Measurements from ENCODE around the gene DGCR8.

The DGCR8 gene

DNA sequence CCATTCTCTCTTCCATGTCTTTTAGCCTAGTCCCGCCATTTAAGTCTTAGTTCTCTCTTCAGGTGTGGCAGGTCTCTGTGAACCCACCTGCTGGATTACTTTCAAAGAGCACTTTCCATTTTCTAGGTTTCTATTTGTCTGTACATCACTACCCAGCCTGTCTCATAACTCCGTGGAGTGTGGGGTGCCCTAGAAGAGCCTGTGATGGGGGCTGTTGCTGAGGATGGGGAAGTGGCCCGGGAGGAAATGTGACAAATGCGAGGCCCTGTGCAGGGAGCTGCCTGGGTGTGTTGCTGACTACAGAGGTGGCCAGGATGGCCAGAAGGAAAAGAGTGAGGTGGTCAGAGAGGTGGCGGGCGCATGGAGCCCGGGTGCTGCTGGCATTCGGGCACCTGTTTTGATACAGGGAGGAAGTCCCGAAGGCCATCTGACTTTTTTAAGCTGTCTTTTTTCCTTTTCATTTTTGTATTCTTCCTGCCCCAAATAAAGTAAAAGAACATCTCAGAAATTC lies 10.7 kb downstream of the DGCR8 start:
- no peak for DNase-seq (ENCODE audit: low spot score)

DNA sequence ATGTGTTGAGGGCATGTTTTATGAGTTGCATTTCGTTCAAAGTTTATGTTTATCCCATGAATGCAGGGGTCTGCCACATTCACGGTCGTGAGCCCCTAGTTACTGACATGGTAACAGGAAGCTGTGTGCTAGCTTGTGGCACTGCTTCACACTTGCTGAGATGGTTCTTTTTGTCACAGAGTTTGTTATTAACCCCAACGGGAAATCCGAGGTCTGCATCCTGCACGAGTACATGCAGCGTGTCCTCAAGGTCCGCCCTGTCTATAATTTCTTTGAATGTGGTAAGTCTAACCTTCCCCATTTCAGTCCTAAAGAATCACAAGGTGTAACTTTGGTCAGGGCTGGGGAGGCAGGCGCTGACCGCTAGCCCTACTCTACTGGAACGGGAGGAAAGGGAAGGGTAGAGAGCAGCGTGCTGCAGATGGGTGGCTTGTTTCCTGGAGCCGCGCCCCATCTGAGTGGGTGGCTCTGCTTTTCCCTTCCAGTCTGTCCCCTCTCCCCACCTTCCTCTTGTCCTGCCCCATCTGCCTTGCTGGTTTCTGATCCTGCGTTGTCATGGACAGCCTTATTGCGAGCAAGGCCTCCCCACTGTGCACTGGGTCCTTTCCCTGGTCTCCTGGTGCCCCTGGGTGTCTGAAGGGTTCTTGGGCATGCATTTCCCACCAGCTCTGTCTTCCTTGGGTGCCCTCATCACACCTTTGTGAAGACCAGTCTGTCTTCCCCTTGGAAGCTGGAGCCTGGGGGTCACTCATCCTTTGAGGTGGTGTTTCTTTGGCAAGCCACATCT lies 11.8 kb downstream of the DGCR8 start:
- DNase-seq (ENCODE audit: low spot score) = no peak

DNA sequence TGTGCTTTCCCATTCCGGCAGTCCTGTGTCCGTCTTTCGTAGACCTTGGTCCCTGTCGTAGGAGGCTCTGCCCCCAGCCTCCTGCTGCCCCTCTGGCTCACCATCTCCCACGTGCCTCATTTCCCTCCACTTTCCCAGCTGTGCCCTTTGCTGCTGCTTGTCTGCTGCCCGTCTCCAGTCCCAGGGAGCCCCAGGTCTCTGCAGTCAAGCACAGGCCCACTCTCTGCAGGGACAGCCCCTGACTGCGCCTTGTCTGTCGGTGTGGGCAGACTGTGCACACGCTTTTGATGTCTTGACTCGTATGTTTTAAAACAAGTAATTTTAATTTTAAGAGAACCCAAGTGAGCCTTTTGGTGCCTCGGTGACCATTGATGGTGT lies 12.4 kb downstream of the DGCR8 start:
- DNase-seq (ENCODE audit: low spot score) = no peak

DNA sequence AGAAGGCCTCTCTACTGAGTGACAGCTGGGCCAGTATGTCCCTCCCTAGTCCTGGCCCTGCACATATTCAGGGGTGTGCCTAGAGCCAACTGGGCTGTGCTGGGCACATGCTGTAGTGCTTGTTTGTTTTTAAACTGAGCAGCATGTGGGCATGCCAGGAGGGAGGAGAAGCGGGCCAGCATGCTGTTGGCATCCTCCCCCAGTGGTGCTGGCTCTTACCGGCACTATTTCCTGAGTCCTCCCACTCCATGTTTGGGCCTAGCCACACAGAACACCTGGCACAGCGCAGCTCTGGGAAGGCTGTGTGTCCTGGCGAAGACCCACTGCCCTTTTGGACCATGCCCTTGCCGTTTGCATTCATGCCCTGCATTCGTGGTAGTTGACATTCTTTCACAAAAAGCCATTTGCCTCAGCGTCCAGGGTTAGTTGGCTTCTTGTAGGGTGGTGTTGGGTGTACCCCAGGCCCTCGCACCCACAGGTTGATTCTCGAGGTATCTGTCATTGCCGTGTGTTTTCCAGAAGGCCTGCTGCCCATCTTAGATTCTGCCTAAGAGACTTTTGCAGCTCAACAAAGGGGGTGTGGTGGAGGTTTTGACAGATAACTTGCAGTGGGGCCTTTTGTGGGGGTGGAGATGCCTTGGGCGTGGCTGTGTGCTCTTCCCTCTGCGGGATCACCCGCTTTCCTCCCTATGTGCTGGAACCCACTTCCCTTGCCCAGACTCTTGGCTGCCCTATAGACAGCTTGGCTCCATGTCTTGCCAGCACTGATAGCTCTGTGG lies 13.6 kb downstream of the DGCR8 start:
- DNase-seq (ENCODE audit: low spot score) = no peak

DNA sequence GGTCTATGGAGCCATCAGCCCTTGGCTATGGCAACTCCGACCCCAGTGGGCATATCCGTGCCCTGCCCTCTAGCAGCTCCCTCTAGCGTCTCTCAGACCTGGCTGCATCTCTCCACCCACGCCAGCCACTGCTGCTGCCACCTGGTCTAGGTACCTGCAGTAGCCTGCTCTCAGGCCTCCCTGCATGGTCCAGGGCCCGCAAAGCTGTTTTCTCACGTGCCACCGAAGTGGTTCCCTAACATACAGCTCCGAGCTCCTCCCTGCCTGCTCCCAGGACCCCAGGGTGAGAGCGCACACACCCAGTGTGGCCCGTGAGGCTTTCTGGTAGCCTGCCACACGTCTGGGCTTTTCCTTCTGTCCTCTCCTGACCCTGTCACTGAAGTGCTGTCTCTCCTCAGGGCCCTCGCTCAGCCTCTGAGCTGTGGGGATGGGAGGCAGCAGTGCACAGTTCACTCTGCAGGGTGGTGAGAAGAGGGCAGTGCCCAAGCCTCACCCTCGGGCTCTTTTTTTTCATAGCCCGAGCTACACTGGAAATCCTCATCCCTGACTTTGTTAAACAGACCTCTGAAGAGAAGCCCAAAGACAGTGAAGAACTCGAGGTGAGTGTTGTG lies 14.3 kb downstream of the DGCR8 start:
- DNase-seq (ENCODE audit: low spot score) = no peak

DNA sequence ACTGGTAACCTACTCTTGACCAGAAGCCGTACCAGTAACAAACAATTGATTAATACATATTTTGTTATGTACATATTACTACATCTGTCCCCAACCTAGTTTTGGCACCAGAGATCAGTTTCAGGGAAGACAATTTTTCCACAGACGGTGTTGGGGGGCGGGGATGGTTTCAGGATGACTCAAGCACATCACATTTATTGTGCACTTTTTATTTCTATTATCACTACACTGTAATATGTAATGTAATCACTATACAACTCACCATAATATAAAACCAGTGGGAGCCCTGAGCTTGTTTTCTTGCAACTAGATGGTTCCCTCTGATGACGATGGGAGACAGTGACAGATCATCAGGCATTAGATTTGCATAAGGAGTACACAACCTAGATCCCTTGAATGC lies 15.5 kb downstream of the DGCR8 start:
- DNase-seq (ENCODE audit: low spot score) = no peak

DNA sequence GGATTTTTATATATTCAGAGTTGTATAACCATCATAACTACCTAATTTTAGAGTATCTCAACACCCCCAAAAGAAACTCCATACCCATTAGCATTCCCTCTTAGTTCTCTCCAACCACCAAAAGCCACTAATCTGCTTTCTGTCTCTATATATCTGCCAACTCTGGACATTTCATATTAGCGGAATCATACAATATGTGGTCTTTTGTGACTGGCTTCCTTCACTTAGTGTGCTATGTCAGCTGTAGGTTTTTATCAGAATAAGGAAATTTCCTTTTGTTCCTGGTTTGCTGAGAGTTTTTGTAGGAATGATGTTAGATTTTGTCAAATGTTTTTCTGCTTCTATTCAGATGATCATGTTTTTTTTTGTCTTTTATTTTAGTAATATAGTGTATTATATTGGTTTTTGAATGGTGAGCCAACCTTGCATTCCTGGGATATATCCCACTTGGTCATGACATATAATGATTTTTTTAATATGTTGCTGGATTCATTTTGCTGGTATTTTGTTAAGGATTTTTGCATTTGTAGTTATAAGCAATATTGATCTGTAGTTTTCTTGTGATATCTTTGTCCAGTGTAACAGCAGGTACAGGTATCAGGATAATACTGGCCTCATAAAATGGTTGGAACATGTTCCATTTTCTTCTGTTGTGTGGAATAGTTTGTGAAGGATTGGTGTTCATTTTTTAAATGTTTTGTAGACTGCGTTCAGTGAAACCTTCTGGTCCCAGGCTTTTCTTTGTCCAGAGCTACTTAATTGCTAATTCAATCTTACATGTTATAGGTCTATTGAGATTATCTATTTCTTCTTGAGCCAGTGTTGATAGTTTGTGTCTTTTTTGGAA lies 16.8 kb downstream of the DGCR8 start:
- DNase-seq (ENCODE audit: low spot score) = no peak

DNA sequence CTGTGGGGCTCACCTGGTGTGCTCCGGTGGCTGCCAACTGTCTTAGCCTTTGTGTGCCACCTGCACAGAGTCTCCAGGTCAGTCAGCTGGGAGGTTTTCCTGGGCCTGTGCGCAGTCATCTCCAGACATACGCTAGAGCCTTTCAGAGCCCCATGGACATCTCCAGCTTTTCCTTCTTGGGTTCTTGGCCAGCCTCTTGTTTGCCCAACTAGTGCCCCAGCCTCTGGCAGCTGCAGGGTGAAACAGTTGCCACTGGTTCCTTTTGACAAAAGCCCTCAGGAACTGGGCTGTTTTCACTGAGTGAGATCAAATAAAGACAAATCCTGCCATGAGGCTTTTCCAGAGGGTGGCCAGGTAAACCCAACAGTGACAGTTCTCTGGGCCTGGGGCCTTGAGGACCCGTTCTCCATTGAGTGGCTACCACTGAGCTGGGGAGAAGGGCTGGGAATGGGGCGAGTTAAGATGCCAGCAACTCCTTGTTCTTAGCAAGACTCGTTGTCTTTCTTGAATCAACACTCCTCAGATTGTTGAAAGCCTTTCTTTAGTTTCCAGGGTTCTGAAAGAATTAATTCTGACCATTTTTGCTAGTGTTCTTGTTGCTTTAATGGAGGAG lies 19.2 kb downstream of the DGCR8 start:
- DNase-seq (ENCODE audit: low spot score) = no peak

DNA sequence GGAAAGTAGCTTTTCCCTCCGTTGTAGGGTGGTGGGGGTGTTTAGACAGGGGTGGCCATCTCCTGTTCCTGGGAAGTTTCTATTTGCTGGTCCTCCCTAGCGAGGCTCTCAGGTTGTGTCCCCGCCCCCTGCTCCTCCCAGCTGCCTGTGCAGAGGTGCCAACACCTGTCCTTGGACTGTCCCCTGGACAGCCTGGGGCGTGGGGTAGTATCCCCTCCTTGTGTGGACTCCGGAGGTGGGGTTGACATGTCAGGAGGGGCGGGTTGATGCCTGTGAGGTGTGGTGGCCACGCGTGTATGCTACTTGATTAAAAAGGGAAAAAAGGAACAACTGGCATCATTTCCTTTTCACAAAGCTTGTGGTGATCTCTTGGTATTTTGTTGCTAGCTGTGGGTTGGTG lies 21.6 kb downstream of the DGCR8 start:
- DNase-seq (ENCODE audit: low spot score) = no peak

DNA sequence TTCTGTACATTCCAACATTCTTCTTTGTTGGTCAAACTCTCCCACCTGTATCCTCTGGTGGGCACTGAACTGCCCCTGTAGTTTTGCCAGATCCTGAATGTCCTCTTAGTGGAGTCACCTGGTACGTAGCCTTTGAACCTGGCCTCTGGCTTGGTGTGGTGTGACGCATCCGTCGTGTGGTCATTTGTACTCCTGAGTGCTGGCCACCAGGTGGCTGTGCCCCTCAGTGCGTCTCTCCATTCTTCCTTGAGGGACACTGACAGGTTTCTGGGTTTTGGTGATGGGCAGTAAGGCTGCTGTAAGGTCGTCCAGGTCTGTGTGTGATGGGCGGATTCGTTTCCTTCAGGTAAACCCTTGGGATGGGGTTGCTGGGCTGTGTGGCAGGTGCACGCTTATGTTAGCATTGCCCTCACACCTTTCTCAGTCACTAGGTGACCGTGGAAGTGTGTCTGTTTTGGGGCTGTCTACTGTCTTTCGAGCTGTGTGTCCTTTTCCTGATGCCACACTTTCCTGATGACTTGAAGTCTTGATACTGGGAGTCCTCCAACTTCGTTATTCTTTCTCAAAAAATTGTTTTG lies 22.3 kb downstream of the DGCR8 start:
- no peak for DNase-seq (ENCODE audit: low spot score)

DNA sequence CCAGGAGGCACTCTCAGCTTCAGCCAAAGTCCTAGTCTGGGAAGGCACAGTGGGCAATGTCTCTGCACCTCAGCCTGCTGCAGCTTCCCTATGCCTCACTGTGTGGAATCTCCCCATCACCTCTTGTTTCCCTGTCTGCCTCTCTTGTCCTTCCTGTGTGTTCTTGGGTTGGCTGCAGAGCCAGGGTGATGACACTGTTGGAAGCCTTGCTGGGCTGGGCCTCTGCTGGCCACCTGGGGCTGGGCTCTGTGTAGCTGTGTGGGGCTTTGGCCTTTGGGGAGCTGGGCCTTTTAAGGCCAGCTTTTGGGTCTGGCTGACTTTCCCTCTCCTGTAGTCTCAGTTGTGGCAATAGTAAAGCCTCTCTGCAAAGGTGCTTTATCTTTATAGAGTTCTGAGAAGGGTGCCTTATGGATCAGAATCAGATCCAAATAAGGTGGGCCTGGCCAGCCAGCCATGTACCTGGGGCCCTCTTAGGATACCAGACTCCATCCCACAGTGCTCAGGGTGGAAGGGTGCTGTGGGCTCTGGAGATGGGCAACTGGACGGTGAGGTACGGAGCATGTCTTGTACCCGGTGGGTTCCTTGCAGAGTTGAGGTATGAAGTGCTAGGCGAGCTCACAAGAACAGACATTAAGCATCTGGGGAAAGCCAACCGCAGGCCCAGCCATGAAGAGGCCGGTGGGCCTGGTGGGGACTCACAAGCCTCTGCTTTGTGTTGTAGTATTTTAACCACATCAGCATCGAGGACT lies 25.6 kb downstream of the DGCR8 start:
- no peak for DNase-seq (ENCODE audit: low spot score)

DNA sequence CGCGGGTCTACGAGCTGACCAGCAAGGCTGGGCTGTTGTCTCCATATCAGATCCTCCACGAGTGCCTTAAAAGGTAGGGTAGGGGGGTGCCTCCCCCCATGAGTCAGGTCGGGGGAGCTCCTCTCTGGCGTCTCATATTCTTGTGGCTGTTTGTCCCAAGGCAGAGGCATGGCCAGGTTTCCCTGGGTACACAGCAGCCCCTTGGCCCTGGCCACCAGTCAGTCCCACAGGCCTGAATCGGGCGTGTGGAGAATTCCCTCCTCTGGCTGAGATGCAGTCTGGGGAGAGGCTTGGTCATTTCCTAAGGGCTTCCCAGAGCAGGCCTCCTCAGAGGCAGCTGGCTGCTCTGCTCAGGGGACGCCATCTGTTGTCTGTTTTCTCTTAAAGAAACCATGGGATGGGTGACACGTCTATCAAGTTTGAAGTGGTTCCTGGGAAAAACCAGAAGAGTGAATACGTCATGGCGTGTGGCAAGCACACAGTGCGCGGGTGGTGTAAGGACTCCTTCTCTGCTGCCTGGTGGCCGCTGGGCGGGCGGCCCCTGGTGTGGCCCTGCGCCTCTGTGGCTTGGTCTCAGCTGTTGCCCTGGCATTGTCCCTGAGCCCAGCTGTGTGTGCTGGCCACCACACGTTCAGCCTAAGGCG lies 26.3 kb downstream of the DGCR8 start:
- DNase-seq (ENCODE audit: low spot score) = no peak

DNA sequence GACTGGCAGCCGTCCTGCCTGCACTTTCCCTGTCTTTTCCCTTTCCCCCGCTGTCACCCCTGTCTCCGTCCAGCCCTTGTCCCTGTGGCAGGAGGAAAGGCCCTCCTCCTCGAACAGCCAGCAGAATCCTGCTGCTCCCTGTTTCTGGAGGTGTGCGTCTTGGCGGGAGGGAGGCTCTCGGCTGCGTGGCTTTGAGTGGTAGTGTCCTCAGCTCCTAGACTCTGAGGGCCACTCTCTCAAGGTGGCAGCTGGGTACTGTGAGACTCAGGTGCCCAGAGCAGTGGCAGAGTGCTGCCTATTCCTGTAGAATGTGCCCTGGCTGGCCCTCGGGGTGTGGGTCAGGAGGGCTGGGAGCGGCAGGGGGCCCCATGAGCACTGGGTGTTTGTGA lies 26.8 kb downstream of the DGCR8 start:
- no peak for DNase-seq (ENCODE audit: low spot score)

DNA sequence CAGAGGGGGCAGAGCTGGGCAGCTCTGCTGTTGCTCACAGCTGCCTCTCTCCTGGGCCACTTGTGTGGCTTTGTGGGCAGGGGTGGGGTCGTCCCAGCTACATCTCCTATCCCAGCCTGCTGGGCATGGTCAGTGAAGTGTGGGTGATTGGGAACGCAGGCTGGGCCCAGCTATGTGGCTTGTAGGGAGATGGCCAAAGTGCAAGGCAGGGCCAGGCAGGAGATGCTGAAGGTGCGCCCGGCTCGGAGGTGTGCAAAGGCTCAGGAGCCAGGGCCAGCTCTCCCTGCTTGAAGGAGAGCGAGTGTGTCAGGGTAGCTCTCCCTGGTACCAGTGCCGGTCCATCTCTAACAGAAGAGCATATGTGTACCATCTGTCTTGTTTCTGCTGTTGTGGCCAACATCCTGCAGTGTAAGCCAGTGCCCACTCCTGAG lies 27.4 kb downstream of the DGCR8 start:
- no peak for DNase-seq (ENCODE audit: low spot score)

DNA sequence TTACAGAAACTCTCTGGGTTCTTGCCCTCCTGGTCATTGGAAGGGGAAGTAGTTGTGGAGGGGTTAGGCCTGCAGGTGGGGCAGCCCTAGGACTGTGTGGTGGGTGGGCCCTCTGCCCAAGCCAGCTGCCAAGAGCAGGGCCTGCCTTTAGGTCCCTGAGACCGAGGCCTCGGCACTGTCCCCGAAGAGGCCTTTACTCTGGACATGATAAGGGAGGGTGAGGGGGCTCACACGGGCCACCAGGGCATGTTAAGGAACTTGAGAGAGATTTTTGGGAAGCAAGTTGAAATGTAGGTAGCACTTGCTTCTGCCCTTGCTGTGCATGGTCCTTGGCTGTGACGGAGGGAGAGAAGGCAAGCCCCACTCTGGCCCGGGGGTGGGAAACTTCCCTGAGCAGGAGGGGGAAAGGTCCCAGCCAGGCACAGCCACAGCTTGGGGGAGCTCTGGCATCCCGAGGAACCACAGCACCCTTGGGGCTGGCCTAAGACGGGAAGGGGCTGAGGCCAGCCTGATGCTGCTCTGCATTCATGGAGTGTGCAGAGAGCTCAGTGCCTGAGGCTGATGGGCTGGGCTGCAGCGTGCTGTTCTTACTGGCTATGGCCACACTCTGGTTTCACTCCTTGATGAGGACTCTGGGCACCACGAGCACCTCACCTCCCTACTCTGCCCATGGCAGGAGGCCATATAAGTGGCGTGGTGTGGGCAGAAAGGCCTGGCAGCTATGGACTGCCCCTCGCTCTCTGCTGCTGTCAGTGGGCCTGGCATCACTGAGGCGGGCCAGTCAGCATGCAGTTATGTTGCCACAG lies 28.1 kb downstream of the DGCR8 start:
- DNase-seq (ENCODE audit: low spot score) = no peak

DNA sequence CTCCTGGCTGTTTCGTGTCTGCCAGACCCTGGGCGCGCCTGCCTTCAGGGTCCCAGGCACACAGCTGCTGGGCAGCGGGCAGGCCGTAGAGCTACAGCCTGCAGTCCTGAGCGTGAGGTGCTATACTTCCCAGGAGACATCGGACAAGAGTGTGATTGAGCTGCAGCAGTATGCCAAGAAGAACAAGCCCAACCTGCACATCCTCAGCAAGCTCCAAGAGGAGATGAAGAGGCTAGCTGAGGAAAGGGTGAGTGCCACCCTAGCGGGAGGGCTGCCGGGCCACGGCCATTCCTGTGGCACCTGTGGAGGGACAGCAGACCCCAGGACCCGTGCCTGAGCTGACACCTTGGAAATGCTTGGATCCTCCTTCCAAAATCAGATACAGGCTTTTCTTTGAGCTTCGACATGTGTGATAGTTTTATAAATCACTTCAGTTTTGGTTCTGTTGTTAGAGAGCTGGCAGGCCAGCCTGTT lies 28.8 kb downstream of the DGCR8 start:
- DNase-seq (ENCODE audit: low spot score) = no peak

DNA sequence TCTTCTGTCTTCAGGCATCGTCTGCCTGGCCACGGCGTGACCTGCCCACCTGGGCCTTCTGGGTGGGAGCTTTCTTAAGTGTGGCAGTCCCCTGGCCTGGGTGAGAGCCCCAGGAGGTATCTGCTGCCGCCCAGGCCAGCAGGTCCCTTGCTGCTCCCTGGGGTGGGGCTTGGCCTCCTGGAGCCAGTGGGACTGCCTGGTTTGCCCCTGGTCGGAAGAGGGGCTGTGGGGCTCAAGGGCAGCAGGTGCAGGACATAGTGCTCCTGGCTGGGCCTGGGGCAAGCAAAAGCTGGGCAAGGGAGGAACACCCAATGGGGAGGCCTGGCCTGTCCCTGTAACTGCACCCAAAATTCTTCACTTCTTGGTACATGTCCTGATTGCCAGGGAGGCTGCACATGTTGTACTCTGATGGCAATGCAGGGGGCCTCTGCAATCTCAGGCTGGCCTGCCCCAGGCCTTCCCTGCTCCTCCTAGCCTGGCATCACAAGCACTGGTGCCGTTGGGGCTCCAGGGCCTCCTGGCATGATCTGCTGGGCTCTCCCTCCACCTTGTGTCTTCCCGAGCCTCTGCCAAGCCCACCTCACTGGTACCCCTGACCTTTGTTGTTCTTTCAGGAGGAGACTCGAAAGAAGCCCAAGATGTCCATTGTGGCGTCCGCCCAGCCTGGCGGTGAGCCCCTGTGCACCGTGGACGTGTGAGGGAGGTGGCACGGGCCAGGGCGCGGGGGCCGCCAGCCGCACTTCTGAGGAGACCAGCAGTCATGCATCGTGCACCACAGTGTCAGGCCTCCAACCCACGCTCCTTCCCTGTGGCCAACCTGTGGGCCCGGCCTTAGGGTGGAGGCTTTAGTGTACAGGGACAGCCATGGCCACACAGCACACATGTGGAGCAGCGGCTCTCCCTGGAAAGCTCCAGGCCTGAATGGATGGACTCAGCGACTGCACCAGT lies 29.6 kb downstream of the DGCR8 start:
- no peak for DNase-seq (ENCODE audit: low spot score)

All from hematopoietic multipotent progenitor cell treated with erythropoietin and hydrocortisone succinate and interleukin-3 and kit ligand, for 15 days (in vitro differentiated cells).